ENCODE data around the gene PRKAR2A.
"Not testable (repeated sequence)": the region's sequence is repeated elsewhere in the genome, so short reads cannot be mapped to it uniquely, and the experiment has no call there.

PRKAR2A gene

DNA sequence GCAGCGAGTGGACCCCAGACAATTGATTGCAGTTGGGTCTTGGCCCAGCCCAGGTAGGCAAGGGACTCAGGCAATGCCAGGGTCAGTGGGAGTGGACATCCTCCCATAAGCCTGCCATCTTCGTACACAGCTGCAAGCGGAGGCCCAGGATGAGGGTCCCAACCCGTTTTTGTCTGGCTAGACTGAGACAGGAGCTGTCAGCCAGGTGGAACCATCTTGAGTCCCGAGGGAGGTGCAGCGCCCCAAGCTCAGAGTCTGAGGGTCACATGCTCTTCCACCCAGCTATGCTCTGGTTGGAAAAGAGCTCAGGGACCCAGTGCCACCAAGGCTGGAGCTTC, 108.1 kb downstream of the PRKAR2A start:
- Histone ChIP-seq H3K9ac (ENCODE audit: low read length in 5 of 5) (peak overlapping the region in 2 of 5 donors; percentile 47 to 54), H3K27ac (ENCODE audit: low read depth, low read length) (peak overlapping the region; percentile 90), H3K27me3 (ENCODE audit: control insufficient read depth in 5 of 5, insufficient read depth in 4 of 5, low read length in 5 of 5) (no peaks in the 10 kb centered on the region), H3K36me3 (ENCODE audit: control insufficient read depth in 5 of 5, insufficient read depth in 5 of 5, low read length in 5 of 5) (no peaks in the 10 kb centered on the region), H3K4me3 (ENCODE audit: low read depth in 1 of 5, low read length in 5 of 5) (peak overlapping the region; percentile 17 to 54 (median 44)), H3K9me3 (ENCODE audit: control insufficient read depth in 5 of 5, low read length in 5 of 5) (no peaks in the 10 kb centered on the region), H3K4me1 (ENCODE audit: control insufficient read depth in 5 of 5, insufficient read depth in 5 of 5, low read length in 5 of 5) (peaks cover 26 to 59% (median 55%) of the 10 kb centered on the region in 5 donors)

DNA sequence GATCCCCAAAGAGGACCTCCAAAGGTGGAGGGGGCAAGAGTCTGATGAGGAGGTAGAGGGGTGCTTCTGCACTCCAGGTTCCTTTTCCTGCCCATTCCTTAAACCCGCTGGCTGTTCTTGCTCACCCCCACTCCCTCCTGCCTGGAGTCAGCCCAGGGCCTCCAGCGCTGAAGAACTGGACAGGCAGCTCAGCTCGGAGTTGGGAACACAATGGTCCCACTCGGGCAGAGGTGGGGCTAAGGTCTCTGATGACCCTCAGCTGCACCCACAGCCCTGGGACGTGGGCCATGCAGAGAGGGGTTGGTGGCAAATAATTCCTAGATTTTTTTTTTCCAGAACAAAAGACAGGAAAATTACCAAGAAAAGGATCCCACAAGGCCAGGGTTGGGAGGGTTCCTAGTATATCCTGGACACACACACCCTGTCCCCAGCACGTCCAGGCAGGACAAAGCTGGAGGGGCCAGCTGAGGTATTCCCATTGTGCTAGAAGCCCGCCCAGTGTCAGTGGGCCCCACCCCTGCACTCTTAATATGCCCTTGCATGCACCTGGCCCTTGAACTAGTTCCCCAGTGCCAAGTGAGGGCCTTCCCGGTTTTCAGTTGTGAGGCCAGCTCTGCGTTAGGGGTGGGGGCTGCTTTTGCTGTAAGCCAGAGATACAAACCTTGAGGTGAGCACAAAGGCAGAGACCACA, 108.6 kb downstream of the PRKAR2A start:
- H3K4me1 ChIP-seq (ENCODE audit: control insufficient read depth in 5 of 5, insufficient read depth in 5 of 5, low read length in 5 of 5), result peaks cover 26 to 59% (median 55%) of the 10 kb centered on the region in 5 donors
- H3K27ac ChIP-seq (ENCODE audit: low read depth, low read length), result peak overlapping the region; percentile 90
- H3K27me3 ChIP-seq (ENCODE audit: control insufficient read depth in 5 of 5, insufficient read depth in 4 of 5, low read length in 5 of 5), result no peaks in the 10 kb centered on the region
- no peaks in the 10 kb centered on the region for H3K36me3 ChIP-seq (ENCODE audit: control insufficient read depth in 5 of 5, insufficient read depth in 5 of 5, low read length in 5 of 5)
- no peaks in the 10 kb centered on the region for H3K9me3 ChIP-seq (ENCODE audit: control insufficient read depth in 5 of 5, low read length in 5 of 5)
- peak overlapping the region in 2 of 5 donors; percentile 47 to 54 for H3K9ac ChIP-seq (ENCODE audit: low read length in 5 of 5)
- H3K4me3 ChIP-seq (ENCODE audit: low read depth in 1 of 5, low read length in 5 of 5), result peak overlapping the region; percentile 27 to 54 (median 44)

DNA sequence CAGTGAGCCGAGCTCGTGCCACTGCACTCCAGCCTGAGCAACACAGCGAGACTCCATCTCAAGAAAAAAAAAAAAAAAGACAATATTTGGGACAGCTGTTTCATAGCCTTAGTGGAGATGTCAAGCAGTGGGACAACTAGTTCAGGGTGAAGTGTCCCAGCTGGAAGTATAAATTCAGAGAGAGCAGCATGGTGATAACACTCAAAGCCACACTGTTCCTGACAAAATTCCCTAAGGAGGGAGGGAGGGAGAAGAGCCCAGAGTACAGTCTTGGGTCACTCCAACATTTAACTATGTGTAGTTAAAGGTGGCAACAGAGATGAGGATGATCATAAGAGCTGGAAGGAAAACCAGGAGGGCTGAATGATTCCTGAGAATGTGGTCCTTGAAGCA, 109.5 kb downstream of the PRKAR2A start:
- Histone ChIP-seq H3K27ac (ENCODE audit: low read depth, low read length) (peak overlapping the region; percentile 90), H3K36me3 (ENCODE audit: control insufficient read depth in 5 of 5, insufficient read depth in 5 of 5, low read length in 5 of 5) (no peaks in the 10 kb centered on the region), H3K4me3 (ENCODE audit: low read depth in 1 of 5, low read length in 5 of 5) (peak overlapping the region in 3 of 5 donors; percentile 16 to 42 (median 19)), H3K9me3 (ENCODE audit: control insufficient read depth in 5 of 5, low read length in 5 of 5) (no peaks in the 10 kb centered on the region), H3K27me3 (ENCODE audit: control insufficient read depth in 5 of 5, insufficient read depth in 4 of 5, low read length in 5 of 5) (no peaks in the 10 kb centered on the region), H3K9ac (ENCODE audit: low read length in 5 of 5) (peak overlapping the region in 1 of 5 donors; percentile 15), H3K4me1 (ENCODE audit: control insufficient read depth in 5 of 5, insufficient read depth in 5 of 5, low read length in 5 of 5) (peaks cover 26 to 59% (median 55%) of the 10 kb centered on the region in 5 donors)

DNA sequence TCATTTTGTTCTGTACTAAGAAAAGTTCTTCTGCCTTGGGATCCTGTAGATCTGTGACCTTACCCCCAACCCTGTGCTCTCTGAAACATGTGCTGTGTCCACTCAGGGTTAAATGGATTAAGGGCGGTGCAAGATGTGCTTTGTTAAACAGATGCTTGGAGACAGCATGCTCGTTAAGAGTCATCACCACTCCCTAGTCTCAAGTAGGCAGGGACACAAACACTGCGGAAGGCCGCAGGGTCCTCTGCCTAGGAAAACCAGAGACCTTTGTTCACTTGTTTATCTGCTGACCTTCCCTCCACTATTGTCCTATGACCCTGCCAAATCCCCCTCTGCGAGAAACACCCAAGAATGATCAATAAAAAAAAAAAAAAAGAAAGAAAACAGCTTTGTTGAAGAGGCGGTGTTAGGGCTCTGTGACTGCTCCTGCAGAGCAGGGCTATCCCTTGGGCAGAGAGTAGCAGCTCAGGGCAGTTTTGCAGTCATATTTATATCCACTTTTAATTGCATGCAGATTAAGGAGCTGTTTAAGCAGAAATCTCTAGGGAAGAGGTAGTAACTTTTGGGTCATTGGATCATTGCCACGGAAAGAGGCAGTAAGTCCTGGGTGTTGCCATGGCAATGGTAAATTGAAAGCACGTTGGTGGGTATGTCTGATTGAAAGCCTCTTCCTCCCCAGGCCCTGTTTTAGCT, 112.5 kb downstream of the PRKAR2A start:
- H3K4me3 ChIP-seq (ENCODE audit: low read depth in 1 of 5, low read length in 5 of 5); H3K36me3 ChIP-seq (ENCODE audit: control insufficient read depth in 5 of 5, insufficient read depth in 5 of 5, low read length in 5 of 5); H3K27me3 ChIP-seq (ENCODE audit: control insufficient read depth in 5 of 5, insufficient read depth in 4 of 5, low read length in 5 of 5); H3K9me3 ChIP-seq (ENCODE audit: control insufficient read depth in 5 of 5, low read length in 5 of 5); H3K27ac ChIP-seq (ENCODE audit: low read depth, low read length); H3K9ac ChIP-seq (ENCODE audit: low read length in 5 of 5): not testable (repeated sequence)
- H3K4me1 ChIP-seq (ENCODE audit: control insufficient read depth in 5 of 5, insufficient read depth in 5 of 5, low read length in 5 of 5), result peaks cover 20 to 44% (median 41%) of the 10 kb centered on the region in 5 donors

DNA sequence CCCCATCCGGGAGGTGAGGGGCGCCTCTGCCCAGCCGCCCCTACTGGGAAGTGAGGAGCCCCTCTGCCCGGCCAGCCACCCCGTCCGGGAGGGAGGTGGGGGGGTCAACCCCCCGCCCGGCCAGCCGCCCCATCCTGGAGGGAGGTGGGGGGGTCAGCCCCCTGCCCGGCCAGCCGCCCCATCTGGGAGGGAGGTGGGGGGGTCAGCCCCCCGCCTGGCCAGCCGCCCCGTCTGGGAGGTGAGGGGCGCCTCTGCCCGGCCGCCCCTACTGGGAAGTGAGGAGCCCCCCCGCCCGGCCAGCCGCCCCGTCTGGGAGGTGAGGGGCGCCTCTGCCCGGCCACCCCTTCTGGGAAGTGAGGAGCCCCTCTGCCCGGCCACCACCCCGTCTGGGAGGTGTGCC, 113.1 kb downstream of the PRKAR2A start:
- not testable (repeated sequence) for H3K36me3 ChIP-seq (ENCODE audit: control insufficient read depth in 5 of 5, insufficient read depth in 5 of 5, low read length in 5 of 5)

DNA sequence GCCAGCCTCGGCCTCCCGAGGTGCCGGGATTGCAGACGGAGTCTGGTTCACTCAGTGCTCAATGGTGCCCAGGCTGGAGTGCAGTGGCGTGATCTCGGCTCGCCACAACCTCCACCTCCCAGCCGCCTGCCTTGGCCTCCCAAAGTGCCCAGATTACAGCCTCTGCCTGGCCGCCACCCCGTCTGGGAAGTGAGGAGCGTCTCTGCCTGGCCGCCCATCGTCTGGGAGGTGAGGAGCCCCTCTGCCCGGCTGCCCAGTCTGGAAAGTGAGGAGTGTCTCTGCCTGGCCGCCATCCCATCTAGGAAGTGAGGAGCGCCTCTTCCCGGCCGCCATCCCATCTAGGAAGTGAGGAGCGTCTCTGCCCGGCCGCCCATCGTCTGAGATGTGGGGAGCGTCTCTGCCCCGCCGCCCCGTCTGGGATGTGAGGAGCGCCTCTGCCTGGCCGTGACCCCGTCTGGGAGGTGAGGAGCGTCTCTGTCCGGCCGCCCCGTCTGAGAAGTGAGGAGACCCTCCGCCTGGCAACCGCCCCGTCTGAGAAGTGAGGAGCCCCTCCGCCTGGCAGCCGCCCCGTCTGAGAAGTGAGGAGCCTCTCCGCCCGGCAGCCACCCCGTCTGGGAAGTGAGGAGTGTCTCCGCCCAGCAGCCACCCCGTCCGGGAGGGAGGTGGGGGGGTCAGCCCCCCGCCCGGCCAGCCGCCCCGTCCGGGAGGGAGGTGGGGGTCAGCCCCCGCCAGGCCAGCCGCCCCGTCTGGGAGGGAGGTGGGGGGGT, 113.7 kb downstream of the PRKAR2A start:
- not testable (repeated sequence) for H3K27ac ChIP-seq (ENCODE audit: low read depth, low read length); H3K9me3 ChIP-seq (ENCODE audit: control insufficient read depth in 5 of 5, low read length in 5 of 5); H3K4me3 ChIP-seq (ENCODE audit: low read depth in 1 of 5, low read length in 5 of 5); H3K36me3 ChIP-seq (ENCODE audit: control insufficient read depth in 5 of 5, insufficient read depth in 5 of 5, low read length in 5 of 5); H3K27me3 ChIP-seq (ENCODE audit: control insufficient read depth in 5 of 5, insufficient read depth in 4 of 5, low read length in 5 of 5); H3K9ac ChIP-seq (ENCODE audit: low read length in 5 of 5)
- H3K4me1 ChIP-seq (ENCODE audit: control insufficient read depth in 5 of 5, insufficient read depth in 5 of 5, low read length in 5 of 5), result peaks cover 12 to 31% (median 28%) of the 10 kb centered on the region in 5 donors

More for the DNA sequence above, 113.1 kb downstream of the PRKAR2A start:
- not testable (repeated sequence) for H3K27ac ChIP-seq (ENCODE audit: low read depth, low read length); H3K9ac ChIP-seq (ENCODE audit: low read length in 5 of 5); H3K4me3 ChIP-seq (ENCODE audit: low read depth in 1 of 5, low read length in 5 of 5); H3K27me3 ChIP-seq (ENCODE audit: control insufficient read depth in 5 of 5, insufficient read depth in 4 of 5, low read length in 5 of 5); H3K9me3 ChIP-seq (ENCODE audit: control insufficient read depth in 5 of 5, low read length in 5 of 5)
- H3K4me1 ChIP-seq (ENCODE audit: control insufficient read depth in 5 of 5, insufficient read depth in 5 of 5, low read length in 5 of 5), result peaks cover 14 to 37% (median 34%) of the 10 kb centered on the region in 5 donors

DNA sequence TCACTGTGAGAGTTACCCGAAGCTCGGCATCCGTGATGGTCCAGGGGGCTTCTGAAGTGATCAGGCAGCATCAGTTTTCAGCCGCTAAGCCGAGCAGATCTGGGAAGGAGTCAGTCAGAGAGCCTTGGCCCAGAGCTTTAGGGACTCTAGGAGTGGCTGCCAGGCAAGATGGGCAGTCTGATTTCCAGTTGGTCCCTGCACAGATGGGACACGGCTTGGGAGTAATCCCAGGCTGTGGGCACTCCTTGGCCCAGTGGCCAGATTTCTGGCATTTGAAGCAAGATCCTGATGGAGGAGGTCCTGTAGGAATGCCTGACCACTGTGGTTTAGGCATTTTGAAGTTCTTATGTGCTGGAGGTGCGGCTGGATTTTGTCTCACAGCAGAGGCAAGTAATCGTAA, 120.2 kb downstream of the PRKAR2A start:
- Histone ChIP-seq H3K9ac (ENCODE audit: low read length in 5 of 5) (no peak overlapping the region), H3K36me3 (ENCODE audit: control insufficient read depth in 5 of 5, insufficient read depth in 5 of 5, low read length in 5 of 5) (no peaks in the 10 kb centered on the region), H3K4me1 (ENCODE audit: control insufficient read depth in 5 of 5, insufficient read depth in 5 of 5, low read length in 5 of 5) (no peaks in the 10 kb centered on the region), H3K27me3 (ENCODE audit: control insufficient read depth in 5 of 5, insufficient read depth in 4 of 5, low read length in 5 of 5) (no peaks in the 10 kb centered on the region), H3K27ac (ENCODE audit: low read depth, low read length) (no peak overlapping the region), H3K9me3 (ENCODE audit: control insufficient read depth in 5 of 5, low read length in 5 of 5) (no peaks in the 10 kb centered on the region), H3K4me3 (ENCODE audit: low read depth in 1 of 5, low read length in 5 of 5) (no peak overlapping the region)

DNA sequence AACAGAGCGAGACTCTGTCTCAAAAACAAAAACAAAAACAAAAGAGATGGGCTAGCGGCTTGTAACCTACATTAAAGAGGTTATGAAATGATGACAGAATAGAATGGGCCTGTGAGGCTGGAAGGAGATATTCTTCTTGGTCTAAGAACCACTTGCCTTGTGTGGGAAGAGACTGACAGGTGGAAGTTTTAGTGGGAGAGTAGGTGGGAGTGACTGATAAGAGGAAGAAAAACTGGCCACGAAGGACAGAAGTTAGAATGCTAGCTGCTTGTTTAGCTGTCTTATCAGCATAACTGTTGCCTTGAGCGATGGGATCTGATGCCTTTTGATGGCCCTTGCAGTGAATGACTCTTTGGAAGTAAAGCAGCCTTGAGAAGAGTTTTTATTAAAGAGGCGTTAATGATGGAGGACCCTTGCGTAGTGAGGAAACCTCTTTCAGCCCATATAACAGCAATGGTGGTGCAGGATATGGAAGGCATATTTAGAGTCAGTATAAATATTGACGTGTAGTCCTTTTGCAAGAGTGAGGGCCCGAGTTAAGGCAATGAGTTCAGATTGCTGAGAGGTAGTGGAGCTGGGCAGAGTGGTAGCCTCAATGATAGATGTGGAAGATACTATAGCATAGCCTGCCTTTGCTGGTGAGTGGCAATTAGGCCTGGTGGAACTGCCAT, 122.4 kb downstream of the PRKAR2A start:
- H3K9me3 ChIP-seq (ENCODE audit: control insufficient read depth in 5 of 5, low read length in 5 of 5); H3K9ac ChIP-seq (ENCODE audit: low read length in 5 of 5); H3K27ac ChIP-seq (ENCODE audit: low read depth, low read length); H3K4me1 ChIP-seq (ENCODE audit: control insufficient read depth in 5 of 5, insufficient read depth in 5 of 5, low read length in 5 of 5); H3K36me3 ChIP-seq (ENCODE audit: control insufficient read depth in 5 of 5, insufficient read depth in 5 of 5, low read length in 5 of 5); H3K27me3 ChIP-seq (ENCODE audit: control insufficient read depth in 5 of 5, insufficient read depth in 4 of 5, low read length in 5 of 5); H3K4me3 ChIP-seq (ENCODE audit: low read depth in 1 of 5, low read length in 5 of 5): not testable (repeated sequence)

DNA sequence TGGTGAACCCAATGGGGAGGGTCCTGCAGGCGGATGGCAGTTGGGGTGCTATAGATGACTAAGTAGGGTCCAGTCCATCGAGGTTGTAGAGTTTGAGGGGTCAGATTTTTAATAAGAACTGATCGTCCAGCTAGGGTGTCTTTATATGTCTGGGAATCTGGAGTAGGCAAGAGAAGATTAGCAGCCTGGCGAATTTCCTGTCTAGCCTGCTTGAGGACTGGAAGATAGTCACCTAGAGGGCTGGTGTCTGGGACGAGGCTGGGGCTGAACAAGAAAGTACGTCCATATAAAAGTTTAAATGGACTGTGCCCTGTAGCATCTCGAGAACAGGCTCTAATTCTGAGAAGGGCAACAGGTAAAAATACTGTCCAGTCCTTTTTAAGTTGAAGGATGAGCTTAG, 123.9 kb downstream of the PRKAR2A start:
- no peak overlapping the region for H3K27ac ChIP-seq (ENCODE audit: low read depth, low read length)
- no peaks in the 10 kb centered on the region for H3K36me3 ChIP-seq (ENCODE audit: control insufficient read depth in 5 of 5, insufficient read depth in 5 of 5, low read length in 5 of 5)
- no peaks in the 10 kb centered on the region for H3K27me3 ChIP-seq (ENCODE audit: control insufficient read depth in 5 of 5, insufficient read depth in 4 of 5, low read length in 5 of 5)
- H3K9me3 ChIP-seq (ENCODE audit: control insufficient read depth in 5 of 5, low read length in 5 of 5), result no peaks in the 10 kb centered on the region
- no peak overlapping the region for H3K4me3 ChIP-seq (ENCODE audit: low read depth in 1 of 5, low read length in 5 of 5)
- H3K4me1 ChIP-seq (ENCODE audit: control insufficient read depth in 5 of 5, insufficient read depth in 5 of 5, low read length in 5 of 5), result no peaks in the 10 kb centered on the region
- no peak overlapping the region for H3K9ac ChIP-seq (ENCODE audit: low read length in 5 of 5)

DNA sequence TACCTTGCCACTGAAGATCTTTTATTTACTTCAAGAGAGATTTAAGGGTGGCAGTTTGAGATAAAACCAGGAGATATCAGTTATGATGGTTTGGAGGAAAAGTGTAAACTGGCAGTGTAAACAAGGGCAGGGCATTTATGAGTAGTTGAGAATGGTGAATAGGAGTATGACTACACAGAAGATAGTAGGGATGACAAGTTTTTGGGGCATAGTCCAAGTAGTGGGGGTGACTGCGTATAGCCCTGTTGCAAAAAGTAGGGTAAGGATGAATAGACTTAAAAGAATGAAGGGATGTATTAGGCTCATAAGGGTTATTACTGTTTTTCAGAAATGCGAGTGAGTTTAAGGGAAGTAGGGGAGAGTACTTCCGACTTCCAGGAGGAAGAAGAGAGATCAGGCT, 124.4 kb downstream of the PRKAR2A start:
- H3K36me3 ChIP-seq (ENCODE audit: control insufficient read depth in 5 of 5, insufficient read depth in 5 of 5, low read length in 5 of 5); H3K4me3 ChIP-seq (ENCODE audit: low read depth in 1 of 5, low read length in 5 of 5); H3K4me1 ChIP-seq (ENCODE audit: control insufficient read depth in 5 of 5, insufficient read depth in 5 of 5, low read length in 5 of 5); H3K9ac ChIP-seq (ENCODE audit: low read length in 5 of 5); H3K27ac ChIP-seq (ENCODE audit: low read depth, low read length); H3K27me3 ChIP-seq (ENCODE audit: control insufficient read depth in 5 of 5, insufficient read depth in 4 of 5, low read length in 5 of 5); H3K9me3 ChIP-seq (ENCODE audit: control insufficient read depth in 5 of 5, low read length in 5 of 5): not testable (repeated sequence)

All from subcutaneous abdominal adipose tissue (tissue), 5 donors.